IMR-90 (cell line): ENCODE data around the gene MYH9. TPM values are rescaled to one million over a fixed set of nuclear protein-coding genes. Genes with fewer than 3 reads are reported as not detected.

ENCODE experiments used
- ATAC-seq: fragments of 200-7000 bp; cut with Tn5 transposase; 2 replicates; pipeline ENCODE4 v1.9.1; 2020; ENCODE audit warnings: low read depth, mild to moderate bottlenecking, moderate library complexity
- BruUV-seq: library from RNA; stranded (reverse); fragments of 400-500 nt; replicated peaks from 2 replicates; lab custom pipeline; 2021; lab: Mats Ljungman, UMichigan
- CTCF ChIA-PET: fragments of 300-600 bp; formaldehyde crosslinking; extraction: SDS; loops from one replicate; lab custom pipeline; 2021; ENCODE audit warnings: antibody characterized with exemption; lab: Yijun Ruan, JAX
- POLR2A ChIA-PET: fragments of 300-600 bp; sonication (Branson Sonifier 250); formaldehyde crosslinking; loops from one replicate; lab custom pipeline; 2022; ENCODE audit warnings: antibody characterized with exemption; ENCODE audit not compliant: unreplicated experiment; lab: Charles Lee
- DNase-seq: peaks from one replicate; pipeline ENCODE4 v3.0.0; 2013
- H2AFZ ChIP-seq: replicated peaks from 2 replicates; pipeline ENCODE3; 2013; ENCODE audit warnings: low read length, mild to moderate bottlenecking; ENCODE audit not compliant: poor library complexity
- H2AK5ac ChIP-seq: 2 replicates; pipeline ENCODE4 v1.6.1; 2013; ENCODE audit warnings: low read depth, low read length, inconsistent platforms
- H2AK9ac ChIP-seq: replicated peaks from 2 replicates; pipeline ENCODE3; 2013; ENCODE audit warnings: mild to moderate bottlenecking, low read depth, low read length, moderate library complexity; ENCODE audit not compliant: poor library complexity
- H2BK120ac ChIP-seq: 2 replicates; pipeline ENCODE4 v1.6.1; 2013; ENCODE audit warnings: low read depth, low read length, inconsistent platforms
- H2BK15ac ChIP-seq: 3 replicates; pipeline ENCODE4 v1.6.1; 2013; ENCODE audit warnings: low read depth, low read length, inconsistent platforms
- H2BK20ac ChIP-seq: 2 replicates; pipeline ENCODE4 v1.6.1; 2013; ENCODE audit warnings: low read depth, mild to moderate bottlenecking, inconsistent platforms, low read length, moderate library complexity
- H2BK5ac ChIP-seq: 2 replicates; pipeline ENCODE4 v1.6.1; 2013; ENCODE audit warnings: mild to moderate bottlenecking, low read depth, low read length, inconsistent platforms; ENCODE audit not compliant: poor library complexity, severe bottlenecking
- H3K14ac ChIP-seq: replicated peaks from 2 replicates; pipeline ENCODE4 v1.6.1; 2013; ENCODE audit warnings: low read depth, low read length, inconsistent platforms
- H3K18ac ChIP-seq: 2 replicates; pipeline ENCODE4 v1.6.1; 2013; ENCODE audit warnings: low read depth, low read length, control low read depth
- H3K23ac ChIP-seq: 2 replicates; pipeline ENCODE4 v1.6.1; 2013; ENCODE audit warnings: low read depth, low read length, inconsistent platforms
- H3K27ac ChIP-seq: 2 replicates; pipeline ENCODE4 v1.5.1; 2013; ENCODE audit warnings: mild to moderate bottlenecking, control low read depth, low read length; ENCODE audit not compliant: insufficient read depth
- H3K27me3 ChIP-seq: 2 replicates; pipeline ENCODE4 v1.6.1; 2013; ENCODE audit warnings: low read length; ENCODE audit not compliant: control insufficient read depth, insufficient read depth
- H3K36me3 ChIP-seq: 2 replicates; pipeline ENCODE4 v1.6.1; 2013; ENCODE audit warnings: low read length, mixed read lengths; ENCODE audit not compliant: control insufficient read depth, insufficient read depth
- H3K4ac ChIP-seq: 2 replicates; pipeline ENCODE4 v1.6.1; 2013; ENCODE audit warnings: low read depth, low read length, inconsistent platforms
- H3K4me1 ChIP-seq: 2 replicates; pipeline ENCODE4 v1.6.1; 2013; ENCODE audit warnings: low read length, mixed read lengths; ENCODE audit not compliant: control insufficient read depth, insufficient read depth
- H3K4me2 ChIP-seq: 2 replicates; pipeline ENCODE4 v1.6.1; 2013; ENCODE audit warnings: low read depth, mild to moderate bottlenecking, control low read depth, low read length, moderate library complexity
- H3K4me3 ChIP-seq: 2 replicates; pipeline ENCODE4 v1.5.1; 2013; ENCODE audit warnings: low read depth, mild to moderate bottlenecking, control low read depth, low read length, moderate library complexity; ENCODE audit not compliant: insufficient read depth
- H3K56ac ChIP-seq: 2 replicates; pipeline ENCODE4 v1.6.1; 2013; ENCODE audit warnings: low read length, inconsistent platforms; ENCODE audit not compliant: insufficient read depth; ENCODE audit errors: extremely low read depth
- H3K79me1 ChIP-seq, 2 experiments: 2 replicates each; pipeline ENCODE4 v1.6.1; 2013; ENCODE audit warnings: low read length in 2 of 2, inconsistent platforms in 1 of 2, low read depth in 1 of 2
- H3K9ac ChIP-seq: 2 replicates; pipeline ENCODE4 v1.6.1; 2013; ENCODE audit warnings: low read depth, low read length, control low read depth
- H3K9me1 ChIP-seq: 2 replicates; pipeline ENCODE4 v1.6.1; 2013; ENCODE audit warnings: low read length, inconsistent platforms; ENCODE audit not compliant: insufficient read depth
- H3K9me3 ChIP-seq: 2 replicates; pipeline ENCODE4 v1.6.1; 2013; ENCODE audit warnings: low read length; ENCODE audit not compliant: control insufficient read depth, insufficient read depth
- H4K20me1 ChIP-seq: 2 replicates; pipeline ENCODE4 v1.6.1; 2013; ENCODE audit warnings: low read length, inconsistent platforms; ENCODE audit not compliant: insufficient read depth
- H4K5ac ChIP-seq: 2 replicates; pipeline ENCODE4 v1.6.1; 2013; ENCODE audit warnings: mild to moderate bottlenecking, low read depth, low read length, control low read depth
- H4K8ac ChIP-seq, 2 experiments: 2 replicates each; pipeline ENCODE4 v1.6.1; 2013; ENCODE audit warnings: low read depth in 2 of 2, low read length in 2 of 2, control low read depth in 1 of 2, inconsistent platforms in 1 of 2
- H4K91ac ChIP-seq: 2 replicates; pipeline ENCODE4 v1.6.1; 2013; ENCODE audit warnings: low read depth, low read length, inconsistent platforms; ENCODE audit not compliant: insufficient read depth
- BHLHE40 ChIP-seq: fragments of 150-350 bp; IDR thresholded peaks from 2 replicates; pipeline ENCODE4 v1.6.1; 2016; ENCODE audit warnings: mild to moderate bottlenecking, low read depth, low read length
- CEBPB ChIP-seq: IDR thresholded peaks from 2 replicates; pipeline ENCODE4 v1.6.1; 2012; ENCODE audit warnings: low read depth, low read length, improper control_type of control experiment
- CHD1 ChIP-seq: IDR thresholded peaks from 2 replicates; pipeline ENCODE4 v1.6.1; 2012; ENCODE audit warnings: low read depth, low read length, improper control_type of control experiment
- CTCF ChIP-seq: conservative IDR thresholded peaks from 2 replicates; pipeline ENCODE4 v1.5.1; 2012; ENCODE audit warnings: mild to moderate bottlenecking, low read depth, low read length, improper control_type of control experiment
- ELK1 ChIP-seq: fragments of 150-350 bp; IDR thresholded peaks from 2 replicates; pipeline ENCODE4 v1.6.1; 2016; ENCODE audit warnings: low read depth, mild to moderate bottlenecking, low read length, moderate library complexity, borderline replicate concordance
- MAFK ChIP-seq: IDR thresholded peaks from 2 replicates; pipeline ENCODE4 v1.6.1; 2012; ENCODE audit warnings: low read depth, low read length, improper control_type of control experiment
- MAZ ChIP-seq: IDR thresholded peaks from 2 replicates; pipeline ENCODE4 v1.6.1; 2012; ENCODE audit warnings: low read depth, mild to moderate bottlenecking, low read length, improper control_type of control experiment, moderate library complexity, borderline replicate concordance
- MXI1 ChIP-seq: IDR thresholded peaks from 2 replicates; pipeline ENCODE4 v1.6.1; 2012; ENCODE audit warnings: low read depth, mild to moderate bottlenecking, low read length, moderate library complexity, borderline replicate concordance
- NFE2L2 ChIP-seq: fragments of 150-350 bp; IDR thresholded peaks from 2 replicates; pipeline ENCODE4 v1.6.1; 2016; ENCODE audit warnings: low read depth, mild to moderate bottlenecking, low read length
- POLR2A ChIP-seq: IDR thresholded peaks from 2 replicates; pipeline ENCODE4 v1.6.1; 2012; ENCODE audit warnings: mild to moderate bottlenecking, low read depth, low read length
- RAD21 ChIP-seq: IDR thresholded peaks from 2 replicates; pipeline ENCODE4 v1.6.1; 2012; ENCODE audit warnings: low read length, improper control_type of control experiment
- RCOR1 ChIP-seq: IDR thresholded peaks from 2 replicates; pipeline ENCODE4 v1.6.1; 2012; ENCODE audit warnings: mild to moderate bottlenecking, low read length, improper control_type of control experiment; ENCODE audit not compliant: insufficient replicate concordance
- RFX5 ChIP-seq: IDR thresholded peaks from 2 replicates; pipeline ENCODE4 v1.8.0; 2012; ENCODE audit warnings: low read depth, mild to moderate bottlenecking, low read length, moderate library complexity
- SMC3 ChIP-seq: fragments of 150-350 bp; IDR thresholded peaks from 2 replicates; pipeline ENCODE4 v1.6.1; 2016; ENCODE audit warnings: low read depth, mild to moderate bottlenecking, antibody characterized with exemption, low read length, moderate library complexity
- WGBS, 2 experiments: methylation state at CpG; one replicate each; pipeline versions ENCODE4 v1.1.5 to v1.1.7; 2013; ENCODE audit warnings: missing lambda C conversion rate in 2 of 2; ENCODE audit not compliant: insufficient read length in 1 of 2; ENCODE audit errors: extremely low coverage in 2 of 2; 5-methylcytosine and 5-hydroxymethylcytosine counted together
- dilution Hi-C: fragments of 300-500 bp; cut with HindIII; formaldehyde crosslinking; loops from one replicate; pipeline ENCODE4 v1.14.3; 2018; ENCODE audit warnings: low sequenced_read_pairs; ENCODE audit not compliant: unreplicated experiment
- in situ Hi-C: fragments of 300-500 bp; cut with MboI; formaldehyde crosslinking; loops from 3 replicates; pipeline ENCODE4 v1.14.3; 2019; ENCODE audit warnings: low sequenced_read_pairs, inconsistent platforms, mixed read lengths
- intact Hi-C: fragments of 100-400 bp; cut with micrococcal nuclease; formaldehyde crosslinking; loops from 2 replicates; pipeline ENCODE4 v1.10.0; 2022
- polyA plus RNA-seq, 3 experiments: library from polyadenylated mRNA; depleted of rRNA; stranded (reverse); fragments of >200 nt; gene quantifications; 2 replicates each; pipeline ENCODE4 v1.2.3, GENCODE V29; 2012; ENCODE audit warnings: low replicate concordance in 1 of 3
- total RNA-seq: library from RNA; depleted of rRNA; stranded (reverse); fragments of >200 nt; gene quantifications from 2 replicates; pipeline ENCODE4 v1.2.3, GENCODE V29; 2012

MYH9 gene
- total and polyA plus RNA-seq, 2 of the 4 experiments (the other 2 are of a cell fraction): 475 to 554 TPM

GRCh38 chr22:36375071-36375980, 12.4 kb downstream of the MYH9 start:
- in situ Hi-C loops: no loop called here
- dilution Hi-C loops: no loop called here
- H3K9me1 ChIP-seq: peaks cover 32% of the 10 kb centered on the region
- no peak overlapping the region; the same call in 1 of the 2 replicates for H3K18ac ChIP-seq
- ChIA-PET POLR2A (no interaction called here), CTCF (no interaction called here)
- H3K27ac ChIP-seq: peak overlapping the region; percentile 8; the same call in 1 of the 2 replicates
- H2BK5ac ChIP-seq: peak overlapping the region; percentile 74
- H4K5ac ChIP-seq: no peak overlapping the region
- H3K56ac ChIP-seq: no peak overlapping the region
- DNase-seq: peak; percentile 10
- H3K9me3 ChIP-seq: no peaks in the 10 kb centered on the region
- peak overlapping the region; percentile 13 for H3K23ac ChIP-seq
- peak overlapping the region; percentile 28; the same call in 1 of the 2 replicates for H2AK5ac ChIP-seq
- intact Hi-C loops: no loop called here
- H3K14ac ChIP-seq: peak overlapping the region; percentile 1
- peak overlapping the region in 1 of 2 experiments; percentile 24; a peak in 2 of 4 replicates for H4K8ac ChIP-seq
- ATAC-seq: no peak
- H3K4me2 ChIP-seq: peak overlapping the region; percentile 38; the same call in 1 of the 2 replicates
- H4K91ac ChIP-seq: no peak overlapping the region
- H2AFZ ChIP-seq: no peak overlapping the region
- no peak overlapping the region for H3K4me3 ChIP-seq
- no TSS peak for BruUV-seq
- H2AK9ac ChIP-seq: no peak overlapping the region
- H2BK20ac ChIP-seq: no peak overlapping the region
- no peak overlapping the region for H2BK120ac ChIP-seq
- no peak overlapping the region for H2BK15ac ChIP-seq
- peaks cover 0 to 46% of the 10 kb centered on the region in 2 experiments; a peak in 2 of 4 replicates for H3K79me1 ChIP-seq
- peaks cover 100% of the 10 kb centered on the region for H4K20me1 ChIP-seq
- H3K36me3 ChIP-seq: peaks cover 49% of the 10 kb centered on the region
- H3K4ac ChIP-seq: 0 out of 2 replicates have a peak overlapping the region, but pooled peaks have one; percentile 15
- TF ChIP-seq MAZ (no peak), RAD21 (no peak), MAFK (no peak), CHD1 (no peak), CTCF (no peak), RFX5 (no peak), NFE2L2 (no peak), BHLHE40 (no peak), ELK1 (no peak), CEBPB (no peak), RCOR1 (no peak), MXI1 (no peak), SMC3 (no peak), POLR2A (no peak)
- 50% methylated on average over 1 of the region's 9 CpGs; no CpG with 5 or more reads in 1 of the 2 experiments for whole genome bisulfite sequencing, 2 experiments
- no peak overlapping the region for H3K9ac ChIP-seq
- no peaks in the 10 kb centered on the region for H3K27me3 ChIP-seq
- peaks cover 52% of the 10 kb centered on the region for H3K4me1 ChIP-seq
